NCI-H1930 (cell line): Measurements from ENCODE around the gene KCTD21.
"Not testable (repeated sequence)": the region's sequence is repeated elsewhere in the genome, so short reads cannot be mapped to it uniquely, and the experiment has no call there.

Source experiments
- DNase-seq, 2 experiments: peaks; one replicate each; lab custom pipeline; 2025; lab: John Stamatoyannopoulos, UW

KCTD21 gene

GRCh38 chr11:78188286-78189173, at the start of gene KCTD21, which contains the start of gene USP35:
TSS of gene KCTD21 (minus strand) at chr11:78188626. CDS start at chr11:78174554, 14,072 bp downstream.
TSS of gene USP35 (plus strand) at chr11:78188919. CDS start at chr11:78196246, 7,327 bp downstream.
- peak; percentile 95 to 96 for DNase-seq

DNA sequence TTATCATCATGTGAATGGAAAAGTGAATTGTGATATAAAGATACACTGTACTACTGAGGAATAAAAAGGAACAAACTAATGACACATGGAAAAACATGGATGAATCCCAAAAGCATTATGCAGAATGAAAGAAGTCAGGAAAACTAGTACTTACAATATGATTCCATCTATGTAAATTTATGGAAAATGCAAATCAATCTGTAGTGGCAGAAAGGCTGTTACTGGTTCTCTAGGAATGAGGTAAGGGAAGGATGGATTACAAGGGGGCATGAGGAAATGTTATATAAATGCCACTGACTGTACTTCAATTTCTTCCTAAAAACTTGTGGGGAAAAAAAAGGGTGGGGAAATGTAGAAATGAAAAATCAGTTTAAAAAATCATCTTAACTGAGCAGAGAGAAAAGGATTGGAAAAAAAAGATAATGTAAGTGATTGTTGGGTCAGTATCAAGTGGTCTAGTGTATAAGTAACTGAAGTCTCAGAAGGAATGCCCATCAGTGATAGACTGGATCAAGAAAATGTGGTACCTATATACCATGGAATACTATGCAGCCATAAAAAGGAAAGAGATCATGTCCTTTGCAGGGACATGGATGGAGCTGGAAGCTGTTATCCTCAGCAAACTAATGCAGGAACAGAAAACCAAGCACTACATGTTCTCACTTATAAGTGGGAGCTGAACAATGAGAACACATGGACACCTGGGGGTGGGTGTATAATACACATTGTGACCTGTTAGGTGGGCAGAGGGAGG, 49.0 kb upstream of the KCTD21 start:
- DNase-seq: no peak

DNA sequence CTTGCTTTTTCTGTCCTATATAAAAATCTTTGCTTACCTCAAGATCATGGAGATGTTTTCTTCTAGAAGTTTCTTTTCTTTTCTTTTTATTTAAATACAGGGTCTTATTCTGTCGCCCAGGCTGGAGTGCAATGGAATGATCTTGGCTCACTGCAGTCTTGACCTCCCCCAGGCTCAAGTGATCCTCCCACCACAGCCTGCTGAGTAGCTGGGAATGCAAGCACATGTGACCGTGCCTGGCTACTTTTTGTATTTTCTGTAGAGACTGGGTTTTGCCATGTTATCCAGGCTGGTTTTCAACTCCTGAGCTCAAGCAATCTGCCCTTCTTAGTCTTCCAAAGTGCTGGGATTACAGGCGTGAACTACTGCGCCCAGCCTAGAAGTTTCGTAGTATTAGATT, 45.6 kb upstream of the KCTD21 start:
- no peak for DNase-seq

DNA sequence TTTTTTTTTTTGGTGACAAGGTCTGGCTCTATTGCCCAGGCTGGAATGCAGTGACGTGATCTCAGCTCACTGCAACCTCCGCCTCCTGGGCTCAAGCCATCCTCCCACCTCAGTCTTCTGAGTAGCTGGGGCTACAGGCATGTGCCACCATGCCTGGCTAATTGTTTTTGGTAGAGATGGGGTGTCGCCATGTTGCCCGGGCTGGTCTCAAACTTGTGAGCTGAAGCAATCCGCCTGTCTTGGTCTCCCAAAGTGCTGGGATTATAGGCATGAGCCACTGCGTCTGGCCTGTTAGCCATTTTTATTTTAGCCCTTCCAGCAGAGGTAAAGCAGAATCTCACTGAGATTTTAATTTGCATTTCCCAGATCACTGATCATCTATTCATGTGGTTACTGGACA, 44.6 kb upstream of the KCTD21 start:
- DNase-seq: not testable (repeated sequence)

- DNase-seq: no peak
Measured at GRCh38 chr11:78231962-78232501, 43.6 kb upstream of the KCTD21 start.

DNA sequence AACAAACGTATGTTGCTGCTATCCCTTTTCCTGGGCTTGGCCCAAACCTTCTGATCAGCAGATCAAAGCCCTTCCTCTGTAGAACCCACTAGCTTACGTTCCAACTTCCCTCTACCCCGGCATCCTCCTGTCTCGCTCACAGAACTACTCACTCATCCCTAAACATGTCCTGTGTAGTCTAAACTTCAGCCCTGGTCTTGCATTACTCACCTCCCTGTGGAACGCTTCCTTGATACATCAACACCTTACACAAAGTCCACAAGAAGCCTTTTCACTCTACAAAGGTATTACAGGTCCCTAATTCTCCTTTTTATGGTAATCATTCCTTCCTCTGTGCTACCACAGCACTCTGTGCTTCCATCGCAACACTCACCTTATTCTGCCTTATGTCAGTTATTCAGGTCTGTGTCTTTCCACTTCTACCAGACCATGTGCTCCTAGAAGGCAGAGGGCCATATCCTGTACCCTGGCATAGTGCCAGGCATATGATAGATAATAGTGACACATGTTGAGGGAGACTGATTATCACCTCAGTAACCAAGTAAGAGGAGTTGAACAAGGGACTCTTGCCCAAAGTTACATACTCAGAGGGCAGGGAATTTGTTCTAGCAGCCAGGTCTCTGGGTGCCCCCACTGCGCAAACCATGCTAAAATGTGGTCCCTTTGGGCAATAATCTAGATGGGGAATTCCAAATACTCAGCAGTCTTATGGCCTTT, 41.9 kb upstream of the KCTD21 start:
- no peak for DNase-seq

- DNase-seq: no peak
Measured at GRCh38 chr11:78229106-78229505, 40.7 kb upstream of the KCTD21 start.

DNA sequence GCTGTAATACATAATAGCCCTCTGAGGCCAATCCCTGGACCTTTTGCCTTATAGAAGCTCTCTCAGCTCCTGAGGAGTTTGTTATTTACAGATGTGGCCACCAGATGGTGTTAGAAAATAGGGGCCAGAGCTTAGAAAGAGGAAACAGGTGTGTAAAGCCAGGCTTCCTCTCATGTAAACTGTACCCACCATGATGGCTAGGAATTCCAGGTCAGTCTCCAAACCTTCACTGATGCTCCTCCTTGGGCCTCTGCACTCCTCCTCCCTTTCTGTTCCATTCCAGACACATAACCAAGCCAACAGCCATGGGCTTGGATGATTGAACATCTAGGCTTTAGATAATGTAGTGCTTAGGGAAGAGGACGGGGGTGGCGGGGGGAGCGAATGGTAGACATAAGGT, 40.0 kb upstream of the KCTD21 start:
- DNase-seq: peak; percentile 33 to 63

- DNase-seq: no peak
Measured at GRCh38 chr11:78227921-78228320, 39.5 kb upstream of the KCTD21 start.

- no peak for DNase-seq
Measured at GRCh38 chr11:78226684-78227680, 38.6 kb upstream of the KCTD21 start.

DNA sequence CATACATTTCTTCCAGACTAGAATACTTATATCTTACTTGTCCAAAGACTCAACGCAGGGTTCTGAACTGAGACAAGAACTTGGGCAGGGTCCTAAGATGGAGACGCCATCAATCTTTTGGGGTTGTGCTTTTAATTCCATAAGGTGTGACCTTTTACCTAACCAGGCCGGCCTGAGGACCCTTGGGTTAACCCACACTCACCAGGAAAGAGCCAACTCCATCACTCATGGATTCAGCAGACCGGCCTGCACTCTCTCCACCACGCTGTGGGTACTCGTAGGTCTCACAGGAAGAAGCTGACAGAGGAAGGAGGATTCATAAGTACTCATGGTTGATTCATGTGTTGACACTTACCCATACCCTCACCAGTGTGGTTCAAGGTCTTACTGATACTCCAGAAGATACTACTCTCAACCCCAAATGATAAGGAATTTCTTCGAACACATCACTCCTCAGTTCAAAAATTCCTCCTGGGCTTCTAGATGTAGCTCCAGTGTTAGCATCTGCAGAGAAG, 36.5 kb upstream of the KCTD21 start:
- DNase-seq: no peak

GRCh38 chr11:78224506-78224905, 36.1 kb upstream of the KCTD21 start:
- no peak for DNase-seq

DNA sequence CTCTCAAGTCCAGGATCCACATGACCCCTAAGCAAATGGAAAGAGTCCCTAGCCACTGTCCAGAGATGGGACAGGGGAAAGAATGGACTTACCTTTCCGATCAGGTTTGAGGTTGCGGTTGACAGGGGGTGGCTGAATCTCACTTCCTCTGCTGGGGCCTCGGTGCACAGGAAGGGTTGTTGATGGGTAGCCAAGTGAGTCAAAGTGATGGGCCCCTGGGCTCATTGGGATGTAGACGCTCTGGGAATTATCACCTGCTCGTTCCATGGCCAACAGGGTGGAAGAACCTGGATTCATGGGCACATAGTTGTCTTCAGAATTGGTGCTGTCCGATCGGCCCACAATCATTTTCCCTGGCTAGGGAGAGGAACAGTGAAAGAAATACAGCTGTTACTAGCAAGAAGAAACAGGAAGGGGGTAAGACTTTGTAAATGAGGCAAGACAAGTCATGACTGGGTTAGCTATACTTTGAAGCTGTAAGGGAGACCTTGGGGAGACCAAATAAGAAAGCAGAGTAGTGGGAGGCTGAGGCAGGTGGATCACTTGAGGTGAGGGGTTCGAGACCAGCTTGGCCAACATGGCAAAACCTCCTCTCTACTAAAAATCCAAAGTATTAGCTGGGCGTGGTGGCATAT, 35.0 kb upstream of the KCTD21 start:
- DNase-seq: no peak

GRCh38 chr11:78222726-78223125, 34.3 kb upstream of the KCTD21 start:
- DNase-seq: not testable (repeated sequence)

GRCh38 chr11:78221396-78222315, 33.2 kb upstream of the KCTD21 start:
- DNase-seq: no peak

DNA sequence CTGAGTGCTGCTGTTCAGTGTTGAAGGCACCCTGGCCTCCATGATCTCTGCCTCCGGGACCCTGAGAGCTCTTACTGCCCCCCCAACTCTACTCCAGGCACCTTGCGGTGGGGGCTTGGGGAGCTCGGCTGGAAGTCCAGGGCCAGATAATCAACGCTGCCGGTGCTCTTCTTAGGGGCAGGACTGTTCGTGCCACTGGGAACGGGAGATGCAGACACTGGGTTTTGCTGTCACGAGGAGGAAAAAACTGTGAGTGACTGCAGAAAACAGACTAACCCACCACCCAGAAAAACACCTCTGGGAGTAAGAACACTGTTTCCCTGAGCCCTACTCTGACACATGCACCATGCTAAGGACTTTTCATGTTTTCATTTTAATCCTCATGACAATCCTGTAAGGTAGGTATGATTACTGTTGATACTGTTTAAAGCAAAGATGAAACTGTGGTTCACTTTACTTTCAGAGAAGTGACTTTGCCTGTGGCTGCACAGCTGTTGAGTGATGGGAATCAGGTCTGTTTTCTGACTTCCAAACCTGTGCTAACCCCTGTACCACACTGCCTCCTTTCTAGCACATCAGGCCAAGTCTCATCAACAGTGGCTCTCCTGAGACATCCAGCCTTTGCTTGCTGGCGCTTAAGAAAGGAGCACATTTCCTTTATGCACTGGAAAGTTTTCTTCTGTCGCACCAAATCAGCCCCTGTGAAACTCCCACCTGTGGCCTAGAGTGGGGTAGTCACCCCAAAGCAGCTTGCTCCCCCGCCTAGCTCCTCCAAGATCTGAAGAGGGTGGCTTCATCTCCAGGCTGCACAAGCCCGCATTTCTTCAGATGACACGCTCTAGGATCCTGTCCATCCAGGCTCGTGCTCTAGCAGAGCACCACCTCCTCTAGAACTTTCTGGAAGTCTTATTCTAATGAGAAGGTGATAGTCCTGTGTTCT, 32.1 kb upstream of the KCTD21 start:
- DNase-seq: no peak

- DNase-seq: no peak
Measured at GRCh38 chr11:78219493-78220217, 31.2 kb upstream of the KCTD21 start.
